ENCODE results near the gene SAMD1. TPM values are rescaled to one million over a fixed set of nuclear protein-coding genes. Genes with fewer than 3 reads are reported as not detected.

Gene SAMD1
- total and polyA plus RNA-seq, 2 of the 8 experiments (the other 6 are each of a cell fraction or from before 2014, with no cell fraction given), result 40.0 to 100 TPM

- Histone ChIP-seq H3K79me1 (ENCODE audit: low read depth, low read length) (no peaks in the 10 kb centered on the region), H4K20me1 (replicated peaks in 1 of 2; ENCODE audit: control insufficient read depth in 1 of 2, insufficient read depth in 2 of 2, low read length in 2 of 2) (peaks cover 0 to 7% of the 10 kb centered on the region in 2 experiments), H2BK15ac (ENCODE audit: low read length) (no peak overlapping the region), H4K91ac (replicated peaks; ENCODE audit: insufficient read length, low read length) (no peak overlapping the region), H3K14ac (ENCODE audit: insufficient read length) (no peak overlapping the region), H3K4me2 (ENCODE audit: insufficient read depth in 1 of 2, low read depth in 2 of 2, low read length in 2 of 2) (no peak overlapping the region), H2BK5ac (ENCODE audit: low read depth, low read length) (no peak overlapping the region), H3K4me1 (replicated peaks in 1 of 4; ENCODE audit: control insufficient read depth in 3 of 4, insufficient read depth in 4 of 4, low read length in 3 of 4) (peaks cover 0 to 3% (median 0%) of the 10 kb centered on the region in 4 experiments; a peak in 1 of 7 replicates), H2BK120ac (replicated peaks; ENCODE audit: low read depth, low read length) (no peak overlapping the region), H3K9ac (replicated peaks in 1 of 4; ENCODE audit: extremely low read depth in 1 of 4, low read depth in 3 of 4, low read length in 3 of 4) (no peak overlapping the region), H3K27ac (ENCODE audit: low read depth, low read length) (no peak overlapping the region), H2BK12ac (ENCODE audit: low read depth, low read length) (no peak overlapping the region), H3K4ac (replicated peaks; ENCODE audit: insufficient read length, low read depth, low read length) (no peak overlapping the region), H3K79me2 (ENCODE audit: control insufficient read depth in 1 of 2, insufficient read depth in 2 of 2, low read length in 2 of 2) (no peaks in the 10 kb centered on the region), H3K27me3 (replicated peaks in 1 of 4; ENCODE audit: control insufficient read depth in 3 of 4, extremely low read depth in 1 of 4, insufficient read depth in 3 of 4, low read length in 3 of 4) (no peaks in the 10 kb centered on the region; a peak in 2 of 7 replicates), H3K4me3 (ENCODE audit: extremely low read depth in 1 of 4, insufficient read depth in 2 of 4, low read depth in 3 of 4, low read length in 4 of 4) (no peak overlapping the region), H3K23me2 (ENCODE audit: low read depth, low read length) (peaks cover 11% of the 10 kb centered on the region), H3K9me3 (ENCODE audit: insufficient read depth in 2 of 2, low read depth in 1 of 2, low read length in 1 of 2) (peaks cover 8% of the 10 kb centered on the region in 2 experiments; a peak in 3 of 4 replicates), H2AFZ (ENCODE audit: low read length) (no peak overlapping the region), H3K56ac (replicated peaks; ENCODE audit: insufficient read length, low read depth, low read length) (no peak overlapping the region), H2BK20ac (ENCODE audit: low read length) (no peak overlapping the region), H4K5ac (ENCODE audit: insufficient read length, low read depth, low read length) (no peak overlapping the region), H3K36me3 (ENCODE audit: control insufficient read depth in 2 of 4, insufficient read depth in 4 of 4, low read length in 3 of 4) (no peaks in the 10 kb centered on the region), H2AK5ac (ENCODE audit: low read depth, low read length) (no peak overlapping the region), H4K8ac (ENCODE audit: extremely low read depth, insufficient read depth, low read length) (no peak overlapping the region), H3K18ac (ENCODE audit: extremely low read depth, low read length) (no peak overlapping the region), H3K23ac (ENCODE audit: insufficient read length) (no peak overlapping the region)
- 88% methylated on average over 6 of the region's 7 CpGs; no CpG with 5 or more reads in 1 of the 2 experiments for WGBS, 2 experiments (ENCODE audit: extremely low coverage in 1 of 2, insufficient coverage in 1 of 2, insufficient read length in 1 of 2, insufficient replicate concordance in 2 of 2, low coverage in 1 of 2, low lambda C conversion rate in 2 of 2, missing lambda C conversion rate in 1 of 2)
- no peak for DNase-seq (ENCODE audit: low read depth in 1 of 2, low spot score in 2 of 2)
- FAIRE-seq, result no peak
- POLR2A ChIA-PET (ENCODE audit: partially characterized antibody), result interaction anchor here (0.9 to 1.2 kb wide), 3 partner anchors 13 to 143 kb away, joined by 3 to 4 read pairs (median 3); partner anchors contain the start of gene DCAF15
- CTCF ChIA-PET (ENCODE audit: partially characterized antibody), result interaction anchor here (0.6 to 7.6 kb wide), 4 partner anchors 9 to 1124 kb away, joined by 3 to 105 read pairs (median 6); partner anchors contain the start of gene PRKACA
- TF ChIP-seq TAF7 (optimal IDR thresholded peaks at IDR 0.05; ENCODE audit: borderline replicate concordance, low read depth, low read length) (no peak), EP300 (IDR thresholded peaks at IDR 0.05; ENCODE audit: borderline replicate concordance in 1 of 2, low read depth in 2 of 2, low read length in 2 of 2) (no peak), EZH2 (IDR thresholded peaks at IDR 0.05; ENCODE audit: low read depth, low read length, severe bottlenecking) (no peak), HDAC2 (IDR thresholded peaks at IDR 0.05; ENCODE audit: borderline replicate concordance in 1 of 2, low read depth in 2 of 2, low read length in 2 of 2) (no peak), RNF2 (IDR thresholded peaks at IDR 0.05; ENCODE audit: borderline replicate concordance, low read depth, low read length, missing control alignments, poor library complexity, severe bottlenecking) (no peak), TAF1 (IDR thresholded peaks at IDR 0.05; ENCODE audit: low read depth, low read length) (no peak), ATF2 (IDR thresholded peaks at IDR 0.05; ENCODE audit: low read length) (no peak), ATF3 (IDR thresholded peaks at IDR 0.05; ENCODE audit: insufficient read depth, low read depth, low read length) (no peak), HDAC6 (IDR thresholded peaks at IDR 0.05; ENCODE audit: low read depth, low read length) (no peak), CHD2 (IDR thresholded peaks at IDR 0.05; ENCODE audit: low read length) (no peak)
These were observed 4.3 kb upstream of the SAMD1 start for GRCh38 chr19:14094854-14095253.
